ENCODE data around the gene RAPGEF3.

- TF ChIP-seq, protein P1, sequence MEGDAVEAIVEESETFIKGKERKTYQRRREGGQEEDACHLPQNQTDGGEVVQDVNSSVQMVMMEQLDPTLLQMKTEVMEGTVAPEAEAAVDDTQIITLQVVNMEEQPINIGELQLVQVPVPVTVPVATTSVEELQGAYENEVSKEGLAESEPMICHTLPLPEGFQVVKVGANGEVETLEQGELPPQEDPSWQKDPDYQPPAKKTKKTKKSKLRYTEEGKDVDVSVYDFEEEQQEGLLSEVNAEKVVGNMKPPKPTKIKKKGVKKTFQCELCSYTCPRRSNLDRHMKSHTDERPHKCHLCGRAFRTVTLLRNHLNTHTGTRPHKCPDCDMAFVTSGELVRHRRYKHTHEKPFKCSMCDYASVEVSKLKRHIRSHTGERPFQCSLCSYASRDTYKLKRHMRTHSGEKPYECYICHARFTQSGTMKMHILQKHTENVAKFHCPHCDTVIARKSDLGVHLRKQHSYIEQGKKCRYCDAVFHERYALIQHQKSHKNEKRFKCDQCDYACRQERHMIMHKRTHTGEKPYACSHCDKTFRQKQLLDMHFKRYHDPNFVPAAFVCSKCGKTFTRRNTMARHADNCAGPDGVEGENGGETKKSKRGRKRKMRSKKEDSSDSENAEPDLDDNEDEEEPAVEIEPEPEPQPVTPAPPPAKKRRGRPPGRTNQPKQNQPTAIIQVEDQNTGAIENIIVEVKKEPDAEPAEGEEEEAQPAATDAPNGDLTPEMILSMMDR (IDR thresholded peaks at IDR 0.05) = no peak
- no peak for TF ChIP-seq POLR2AphosphoS5 (IDR thresholded peaks at IDR 0.05)
- TF ChIP-seq POLR2A (IDR thresholded peaks at IDR 0.05; ENCODE audit: low read depth) = no peak
- no peak for TF ChIP-seq EP300 (IDR thresholded peaks at IDR 0.05)
Observed at GRCh38 chr12:47779943-47780504, 21.3 kb upstream of the RAPGEF3 start.

Data from esophagus muscularis mucosa (tissue), 4 donors.